GM18498 (cell line): ENCODE measurements around the gene HOMER3.
"Not testable (repeated sequence)": the region's sequence is repeated elsewhere in the genome, so short reads cannot be mapped to it uniquely, and the experiment has no call there.

Source experiments
- ATAC-seq: cut with Tn5 transposase; IDR thresholded peaks from one replicate; pipeline ENCODE4 v1.9.1; 2021; ENCODE audit warnings: mild to moderate bottlenecking, moderate library complexity; ENCODE audit not compliant: unreplicated experiment

Gene HOMER3

DNA sequence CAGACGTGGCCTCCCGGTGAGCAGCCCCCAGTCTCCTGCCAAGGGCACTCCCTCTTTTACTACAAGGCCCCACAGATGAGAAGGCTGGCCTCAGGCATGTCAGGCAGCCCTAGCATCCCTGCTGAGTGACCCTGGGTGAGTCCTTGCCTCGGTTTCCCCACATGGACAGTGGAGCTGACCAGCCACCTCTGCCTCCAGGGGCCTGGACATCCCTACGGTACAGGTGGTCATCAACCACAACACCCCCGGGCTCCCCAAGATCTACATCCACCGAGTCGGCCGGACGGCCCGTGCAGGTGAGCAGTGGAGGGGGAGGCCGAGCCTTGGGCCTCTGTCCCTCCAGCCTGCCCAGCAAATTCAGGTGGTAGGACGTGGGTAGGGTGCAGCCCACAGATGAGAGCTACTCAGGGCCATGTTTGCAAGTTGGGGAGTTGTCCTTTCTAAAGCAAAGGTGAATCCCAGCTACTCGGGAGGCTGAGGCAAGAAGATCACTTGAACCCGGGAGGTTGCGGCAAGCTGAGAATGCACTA is 16.3 kb downstream of the HOMER3 start:
- ATAC-seq: no peak

DNA sequence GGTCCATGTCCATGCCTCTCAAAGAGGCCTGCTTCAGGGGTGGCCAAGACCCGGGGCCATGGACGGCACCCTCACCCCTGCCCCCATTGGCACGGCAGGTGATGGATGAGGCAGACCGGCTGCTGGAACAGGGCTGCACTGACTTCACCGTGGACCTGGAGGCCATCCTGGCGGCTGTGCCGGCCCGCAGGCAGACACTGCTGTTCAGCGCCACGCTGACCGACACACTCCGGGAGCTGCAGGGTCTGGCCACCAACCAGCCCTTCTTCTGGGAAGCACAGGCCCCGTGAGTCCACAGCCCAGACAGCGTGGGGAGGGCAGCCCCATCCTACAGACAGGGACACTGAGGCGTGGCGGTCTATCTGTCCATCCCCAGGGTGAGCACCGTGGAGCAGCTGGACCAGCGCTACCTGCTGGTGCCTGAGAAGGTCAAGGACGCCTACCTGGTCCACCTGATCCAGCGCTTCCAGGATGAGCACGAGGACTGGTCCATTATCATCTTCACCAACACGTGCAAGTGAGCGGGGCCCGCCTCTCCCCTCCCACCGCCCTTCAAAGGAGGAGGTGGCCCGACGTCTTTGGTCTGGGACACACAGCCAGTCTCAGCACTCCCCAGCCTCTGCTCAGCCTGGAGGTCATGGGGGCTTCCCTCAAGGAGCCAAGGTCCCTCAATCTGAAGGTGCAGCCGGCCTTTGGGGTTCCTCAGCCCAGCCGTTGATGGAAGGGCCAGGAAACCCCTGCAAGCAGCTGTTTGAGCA is 18.6 kb downstream of the HOMER3 start:
- no peak for ATAC-seq

DNA sequence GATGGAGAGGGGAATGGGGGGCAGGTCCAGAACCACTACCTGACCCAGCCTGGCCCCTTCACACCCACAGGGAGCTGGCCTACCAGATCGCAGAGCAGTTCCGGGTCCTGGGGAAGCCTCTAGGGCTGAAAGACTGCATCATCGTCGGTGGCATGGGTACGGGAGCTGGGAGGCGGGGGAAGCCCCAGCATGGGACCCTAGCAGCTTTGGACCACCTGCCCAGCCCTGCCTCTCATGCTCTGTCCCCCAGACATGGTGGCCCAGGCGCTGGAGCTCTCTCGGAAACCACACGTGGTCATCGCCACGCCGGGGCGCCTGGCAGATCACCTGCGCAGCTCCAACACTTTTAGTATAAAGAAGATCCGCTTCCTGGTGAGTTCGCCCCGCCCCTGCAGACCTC is 19.4 kb downstream of the HOMER3 start:
- ATAC-seq: no peak

DNA sequence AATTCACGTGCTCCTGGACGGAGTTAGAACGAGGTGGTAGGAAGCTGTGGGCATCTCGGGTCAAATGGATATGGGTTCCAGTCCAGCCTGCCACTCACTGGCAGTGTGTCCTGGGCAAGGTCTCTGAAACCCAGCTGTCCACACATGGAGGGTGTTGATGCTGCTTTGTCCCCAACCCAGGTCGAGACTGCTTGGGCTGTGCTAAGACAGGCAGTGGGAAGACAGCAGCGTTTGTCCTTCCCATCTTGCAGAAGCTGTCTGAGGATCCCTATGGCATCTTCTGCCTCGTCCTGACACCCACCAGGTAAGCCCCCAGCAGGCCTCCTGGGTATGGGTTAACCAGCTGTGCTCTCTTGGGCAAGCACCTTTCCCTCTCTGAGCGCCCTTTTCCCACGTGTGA is 20.6 kb downstream of the HOMER3 start:
- no peak for ATAC-seq

DNA sequence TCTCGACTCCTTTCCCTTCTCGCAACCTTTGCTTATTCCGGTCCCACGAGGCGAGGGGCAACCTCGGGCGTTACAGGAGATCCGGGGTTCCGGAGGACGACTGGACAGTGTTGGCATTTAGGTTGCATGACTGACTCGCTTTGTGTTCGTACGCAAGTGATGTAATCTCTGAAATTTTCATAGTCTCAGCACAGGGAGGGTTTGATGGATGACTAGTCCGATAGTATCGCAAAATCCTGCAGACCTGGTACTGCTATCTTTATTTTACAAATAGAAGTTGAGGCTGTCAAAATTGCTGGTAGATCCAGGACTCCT is 21.2 kb downstream of the HOMER3 start:
- no peak for ATAC-seq

DNA sequence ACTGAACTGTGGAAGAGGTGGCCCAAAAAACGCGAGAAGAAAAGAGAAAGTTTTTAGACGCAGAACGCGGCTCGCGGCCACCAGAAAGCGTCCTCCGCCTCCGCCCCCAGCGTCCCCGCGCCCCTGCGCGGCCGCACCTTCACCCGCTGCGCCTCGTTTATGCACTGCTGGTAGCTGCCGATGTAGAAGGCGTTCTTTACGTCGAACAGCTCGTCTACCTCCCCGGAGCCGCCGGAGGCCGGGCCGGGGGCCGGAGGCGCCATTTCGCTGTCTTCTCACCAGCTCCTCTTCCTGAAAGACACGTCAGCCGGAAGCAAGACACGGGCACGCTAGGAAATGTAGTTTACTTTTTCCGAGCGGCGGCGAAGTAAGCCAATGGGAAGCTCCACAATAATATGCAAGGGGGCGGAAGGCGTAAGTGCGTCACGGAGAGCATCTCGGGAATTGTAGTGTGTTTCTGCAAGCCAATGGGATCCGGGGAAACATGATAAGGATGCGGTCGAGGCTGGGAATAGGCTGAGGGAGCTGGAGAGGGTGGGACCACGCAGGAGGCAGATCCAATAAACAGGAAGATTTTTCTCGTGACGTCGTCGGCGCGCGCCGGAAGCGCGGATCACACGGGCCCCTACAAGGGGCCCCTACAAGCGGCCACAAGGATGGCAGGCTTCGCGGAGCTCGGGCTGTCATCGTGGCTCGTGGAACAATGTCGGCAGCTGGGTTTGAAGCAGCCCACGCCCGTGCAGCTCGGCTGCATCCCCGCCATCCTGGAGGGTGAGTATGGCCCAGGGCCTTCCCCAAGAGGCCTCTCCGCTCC is 21.7 kb downstream of the HOMER3 start, which contains the start of the genes COPE and DDX49:
COPE (minus strand) TSS at position 302 of the 814 bp plus-strand sequence; CDS start at position 263, 39 bp downstream.
DDX49 (plus strand) TSS at position 630 of the 814 bp plus-strand sequence; CDS start at position 657, 27 bp downstream.
- ATAC-seq: peak; percentile 86

DNA sequence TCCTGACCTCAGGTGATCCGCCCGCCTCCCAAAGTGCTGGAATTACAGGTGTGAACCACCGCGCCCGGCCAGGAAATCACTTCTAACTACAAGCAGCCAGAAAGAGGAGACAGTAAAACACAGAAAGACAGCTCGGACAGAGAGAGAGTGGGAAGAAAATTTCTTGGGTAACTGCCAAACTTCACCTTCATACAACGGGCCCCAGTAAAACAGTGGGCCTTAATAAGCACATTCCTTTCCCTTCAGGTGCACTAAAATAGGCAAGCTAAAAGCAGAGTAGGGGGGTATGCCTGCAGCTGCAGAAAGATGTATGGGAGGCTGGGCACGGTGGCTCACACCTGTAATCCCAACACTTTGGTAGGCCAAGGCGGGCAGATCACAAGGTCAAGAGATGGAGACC is 23.4 kb downstream of the HOMER3 start:
- ATAC-seq: not testable (repeated sequence)

DNA sequence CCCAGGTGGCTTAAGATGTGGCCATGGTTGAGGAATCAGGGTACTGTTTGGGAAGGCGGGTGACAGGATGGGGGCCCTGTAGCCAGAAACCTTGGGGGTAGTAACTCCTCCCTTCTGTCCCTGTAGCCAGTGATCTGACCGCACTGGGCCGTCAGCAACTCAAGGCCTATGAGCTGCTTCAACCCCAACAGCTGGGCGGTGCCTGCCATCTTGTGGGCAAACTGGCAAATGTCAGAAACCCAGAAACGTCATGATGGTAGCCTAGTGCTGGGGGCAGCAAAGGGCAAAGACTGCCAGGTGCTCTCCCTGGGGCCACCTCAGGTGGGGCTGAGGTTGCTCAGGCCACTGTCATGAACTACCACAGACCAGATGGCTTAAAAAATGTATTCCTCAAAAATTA is 25.4 kb downstream of the HOMER3 start:
- ATAC-seq: no peak

DNA sequence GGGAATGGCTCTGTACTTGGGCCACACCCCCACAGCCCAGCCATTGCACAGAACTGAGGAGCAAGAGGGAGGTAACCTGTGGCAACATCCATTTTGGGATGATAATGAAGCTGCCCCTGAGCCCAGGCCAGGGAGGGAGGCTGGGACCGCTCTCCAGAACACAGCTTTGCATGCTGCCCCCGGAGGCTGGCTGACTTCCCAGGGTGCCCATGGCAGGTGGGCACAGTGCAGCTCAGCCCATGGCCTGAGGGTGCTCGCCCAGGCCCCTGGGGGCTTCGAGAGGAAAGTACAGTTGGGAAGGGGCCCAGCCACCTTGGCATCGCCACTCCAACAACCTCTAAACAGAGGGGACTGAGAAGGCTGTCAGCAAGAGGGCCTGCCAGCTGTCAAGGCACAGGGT is 27.6 kb downstream of the HOMER3 start:
- no peak for ATAC-seq

DNA sequence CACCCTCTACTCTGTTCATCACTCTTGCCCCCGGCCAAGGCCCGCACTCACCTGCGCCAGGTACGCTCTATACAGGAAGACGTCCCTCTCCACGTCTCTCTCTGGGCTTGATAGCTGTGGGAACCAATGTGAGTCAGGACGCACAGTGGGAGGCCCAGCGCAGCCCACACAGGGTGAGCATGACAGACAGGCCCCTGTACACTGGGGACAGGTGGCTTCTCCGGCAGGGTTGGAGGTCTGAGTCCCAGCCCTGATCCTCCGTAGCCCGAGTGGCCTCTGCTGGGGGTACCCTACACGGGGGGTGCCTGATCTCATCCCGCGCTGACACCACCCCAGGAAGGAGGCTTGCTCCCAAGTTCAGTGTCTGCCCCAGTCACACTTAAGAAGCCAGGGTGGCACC is 28.1 kb downstream of the HOMER3 start:
- no peak for ATAC-seq

DNA sequence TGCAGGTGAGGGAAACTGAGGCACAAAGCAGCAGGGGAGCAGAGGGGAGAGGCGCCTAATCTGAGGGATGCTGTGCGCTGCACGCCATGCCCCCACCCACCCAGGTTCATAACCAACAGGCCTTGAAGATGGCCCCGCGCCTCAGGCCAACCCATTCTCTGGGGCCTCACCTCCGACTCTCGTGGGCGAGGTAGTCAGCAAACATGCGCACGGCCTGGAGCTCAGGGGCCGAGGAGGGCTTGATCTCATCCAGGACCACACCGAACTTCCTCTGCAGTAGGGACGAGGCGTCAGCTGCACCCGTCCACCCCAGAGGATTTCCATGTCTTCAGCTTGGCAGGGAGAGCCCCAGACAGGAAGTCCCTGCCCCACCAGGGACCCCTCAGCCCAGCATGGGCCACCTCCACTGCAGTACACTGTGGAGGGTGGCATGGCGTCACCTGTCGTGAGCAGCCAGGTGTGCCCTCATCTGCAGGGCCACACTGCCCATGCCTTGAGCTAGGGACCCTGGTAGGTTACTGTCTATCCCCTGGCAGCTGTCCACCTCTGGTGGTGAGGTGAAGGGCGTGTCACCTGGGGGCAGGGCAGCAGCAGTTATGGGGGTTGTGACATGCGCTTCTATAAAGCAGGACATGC is 30.1 kb downstream of the HOMER3 start:
- ATAC-seq: no peak

DNA sequence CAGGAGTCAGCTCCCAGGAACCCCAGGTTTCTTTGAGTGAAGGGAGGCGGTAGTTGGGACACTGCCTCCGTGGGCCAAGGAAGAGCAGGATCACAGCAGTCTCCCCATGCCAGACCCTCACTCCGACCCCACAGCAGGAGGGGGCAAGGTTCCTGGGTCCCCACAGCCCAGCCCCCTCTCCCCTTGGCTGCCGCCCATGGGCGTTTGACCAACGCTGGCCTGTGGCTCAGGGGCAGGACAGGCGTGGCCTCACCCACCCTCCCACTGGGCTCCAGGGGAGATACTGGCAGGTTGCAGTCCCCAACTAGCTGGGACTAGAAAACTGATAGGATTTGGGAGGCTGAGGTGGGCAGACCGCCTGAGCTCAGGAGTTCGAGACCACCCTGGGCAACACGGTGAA is 31.0 kb downstream of the HOMER3 start:
- no peak for ATAC-seq

DNA sequence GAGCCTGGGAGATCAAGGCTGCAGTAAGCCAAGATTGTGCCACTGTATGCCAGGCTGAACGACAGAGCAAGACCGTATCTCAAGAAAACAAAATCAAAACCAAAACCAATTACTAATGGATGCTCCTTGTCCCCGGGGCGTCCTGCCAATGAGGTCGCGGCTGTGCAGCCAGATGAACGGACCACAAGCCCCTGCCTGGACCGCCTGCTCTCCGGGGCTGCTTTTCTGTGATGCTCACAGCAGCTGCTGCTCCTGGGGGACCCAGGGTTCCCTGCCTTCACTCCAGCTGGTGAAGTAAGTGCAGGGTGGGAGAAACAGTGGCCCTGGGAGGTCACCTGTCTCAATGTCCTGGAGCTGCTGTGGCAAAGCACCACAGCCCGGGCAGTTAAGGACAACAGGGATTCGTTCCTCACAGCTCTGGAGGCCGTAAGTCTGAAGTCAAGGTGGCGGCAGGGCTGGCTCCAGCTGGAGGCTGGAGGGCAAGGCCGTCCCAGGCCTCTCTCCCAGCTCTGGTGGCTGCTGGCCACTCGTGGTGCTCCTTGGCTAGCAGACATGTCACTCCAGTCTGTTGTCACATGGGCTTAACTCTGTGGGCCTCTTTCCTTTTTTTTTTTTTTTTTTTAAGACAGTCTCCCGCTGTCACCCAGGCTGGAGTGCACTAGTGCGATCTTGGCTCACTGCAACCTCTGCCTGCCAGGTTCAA is 31.9 kb downstream of the HOMER3 start:
- ATAC-seq: no peak

DNA sequence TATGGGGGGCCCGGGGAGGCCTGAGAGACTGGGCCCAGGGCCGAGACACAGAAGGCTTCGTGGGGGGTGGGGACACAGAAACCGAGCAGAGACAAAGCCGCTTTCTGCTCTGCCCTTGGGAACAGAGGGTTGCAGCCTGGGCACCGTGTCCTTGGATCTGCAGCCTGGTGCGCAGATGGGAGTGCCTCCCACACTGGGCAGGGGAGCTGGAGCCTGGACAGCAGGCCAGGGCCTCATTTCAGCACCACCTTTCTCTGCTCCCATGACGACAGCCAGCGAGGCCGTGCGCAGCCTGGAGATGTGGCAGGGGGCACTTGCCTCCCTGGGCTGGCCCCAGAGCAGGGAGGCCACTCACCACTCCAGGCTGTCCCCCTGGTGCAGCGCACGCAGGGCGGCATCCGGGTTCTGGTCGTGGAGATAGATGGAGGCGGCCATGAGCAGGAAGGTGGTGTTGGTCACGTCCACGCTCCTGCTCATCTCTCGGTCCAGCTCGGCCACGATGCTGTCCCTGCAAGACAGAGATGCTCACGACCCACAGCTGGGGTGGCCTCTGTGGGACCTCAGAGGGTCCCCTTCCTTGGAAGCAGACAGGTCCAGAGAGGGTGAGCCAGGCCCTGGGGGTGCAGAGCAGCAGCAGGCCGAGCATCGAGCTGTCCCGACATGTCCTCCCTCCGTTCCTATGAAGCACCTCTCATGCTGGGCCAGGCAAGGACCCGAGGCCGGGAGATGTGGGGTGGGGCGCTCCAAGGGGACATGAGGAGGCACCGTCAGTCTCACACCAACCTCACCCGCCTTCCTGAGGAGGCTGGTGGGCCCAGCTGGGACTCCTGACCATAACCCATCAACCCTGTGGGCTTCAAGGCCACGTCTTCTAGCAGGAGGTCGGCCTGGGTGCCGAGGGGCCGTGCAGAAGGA is 34.2 kb downstream of the HOMER3 start:
- no peak for ATAC-seq

DNA sequence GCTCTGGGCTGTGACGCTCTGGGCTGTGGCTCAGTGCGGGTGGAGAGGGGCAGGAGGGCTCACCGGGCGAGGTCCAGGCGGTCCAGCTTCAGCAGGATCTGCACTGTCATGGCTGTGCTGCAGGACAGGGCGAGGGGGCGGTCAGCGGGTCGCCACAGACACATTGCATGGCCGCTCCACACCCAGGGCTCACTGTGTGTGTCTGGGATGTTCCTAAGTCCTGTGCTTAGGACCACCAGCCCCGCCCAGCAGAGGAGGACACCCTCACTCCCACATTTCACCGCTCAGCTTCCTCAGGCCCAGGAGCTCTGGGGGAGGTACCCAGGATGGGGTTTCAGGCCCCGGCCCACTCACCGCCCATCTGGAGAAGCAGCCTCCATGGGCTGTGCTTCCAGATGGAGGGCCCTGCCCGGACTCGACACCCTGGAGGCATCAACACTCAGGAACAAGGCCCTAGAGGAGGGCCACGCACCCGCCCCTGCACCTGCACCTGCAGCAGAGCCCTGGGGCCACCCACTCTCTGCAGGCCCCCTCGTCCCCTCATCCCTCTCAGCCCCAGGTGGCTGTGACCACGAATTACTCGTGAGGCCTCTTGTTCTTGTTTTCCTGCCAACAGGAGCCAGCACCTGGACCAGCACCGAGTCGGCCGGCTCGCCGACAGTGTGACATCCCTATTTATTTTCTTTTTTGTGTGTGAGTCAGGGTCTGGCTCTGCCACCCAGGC is 35.3 kb downstream of the HOMER3 start:
- ATAC-seq: no peak

DNA sequence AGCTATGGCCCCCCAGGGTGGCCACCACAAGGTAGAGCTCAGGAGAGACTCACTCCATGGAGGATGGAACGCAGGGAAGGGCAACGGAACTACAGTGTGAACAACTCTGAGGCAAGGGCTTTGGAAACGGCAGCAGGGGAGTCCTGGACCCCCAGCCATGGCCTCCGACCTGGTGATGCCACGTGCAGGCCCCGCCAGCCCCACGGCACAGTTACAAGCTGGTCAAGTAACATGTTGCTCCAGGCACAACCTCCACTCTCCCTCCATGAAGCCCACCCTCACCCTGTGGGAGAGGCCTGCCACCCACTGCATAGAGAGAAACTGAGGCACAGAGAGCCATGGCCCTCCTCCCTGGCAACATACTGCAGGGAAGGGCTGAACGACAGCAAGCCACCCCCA is 36.0 kb downstream of the HOMER3 start:
- ATAC-seq: no peak

DNA sequence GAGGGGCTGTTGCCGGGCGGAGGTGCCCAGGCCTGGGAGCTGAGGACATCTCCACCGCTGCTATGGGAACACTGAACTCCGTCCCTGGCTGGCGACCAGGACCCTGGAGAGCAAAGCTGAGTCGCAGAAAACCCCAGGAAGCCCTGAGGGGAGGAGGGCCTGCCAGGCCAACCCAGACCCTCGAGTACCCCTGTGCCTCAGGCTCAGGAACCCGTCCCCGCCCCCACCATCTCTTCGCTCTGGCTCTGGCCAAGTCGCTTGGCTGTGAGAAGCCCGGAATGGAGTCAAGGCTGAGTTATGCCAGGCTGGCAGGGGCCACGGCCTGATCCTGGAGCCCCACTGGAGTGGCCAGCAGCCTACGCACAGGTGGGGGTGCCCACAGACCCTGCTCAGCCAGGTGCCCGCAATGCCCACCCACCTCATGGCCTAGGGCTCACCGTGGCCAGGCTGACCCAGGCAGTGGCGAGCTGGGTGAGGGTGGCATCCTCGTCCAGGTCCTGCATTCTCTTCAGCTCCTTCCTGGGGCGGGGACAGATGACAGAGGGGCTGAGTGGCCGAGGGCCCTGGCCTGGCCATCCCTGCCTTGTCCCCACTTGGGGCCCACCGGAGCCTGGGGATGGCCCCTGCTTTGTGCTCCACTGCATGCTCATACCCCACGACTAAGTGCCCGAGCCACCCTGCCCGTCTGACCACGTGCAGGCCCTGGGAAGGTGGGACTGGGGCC is 36.5 kb downstream of the HOMER3 start:
- ATAC-seq: no peak

DNA sequence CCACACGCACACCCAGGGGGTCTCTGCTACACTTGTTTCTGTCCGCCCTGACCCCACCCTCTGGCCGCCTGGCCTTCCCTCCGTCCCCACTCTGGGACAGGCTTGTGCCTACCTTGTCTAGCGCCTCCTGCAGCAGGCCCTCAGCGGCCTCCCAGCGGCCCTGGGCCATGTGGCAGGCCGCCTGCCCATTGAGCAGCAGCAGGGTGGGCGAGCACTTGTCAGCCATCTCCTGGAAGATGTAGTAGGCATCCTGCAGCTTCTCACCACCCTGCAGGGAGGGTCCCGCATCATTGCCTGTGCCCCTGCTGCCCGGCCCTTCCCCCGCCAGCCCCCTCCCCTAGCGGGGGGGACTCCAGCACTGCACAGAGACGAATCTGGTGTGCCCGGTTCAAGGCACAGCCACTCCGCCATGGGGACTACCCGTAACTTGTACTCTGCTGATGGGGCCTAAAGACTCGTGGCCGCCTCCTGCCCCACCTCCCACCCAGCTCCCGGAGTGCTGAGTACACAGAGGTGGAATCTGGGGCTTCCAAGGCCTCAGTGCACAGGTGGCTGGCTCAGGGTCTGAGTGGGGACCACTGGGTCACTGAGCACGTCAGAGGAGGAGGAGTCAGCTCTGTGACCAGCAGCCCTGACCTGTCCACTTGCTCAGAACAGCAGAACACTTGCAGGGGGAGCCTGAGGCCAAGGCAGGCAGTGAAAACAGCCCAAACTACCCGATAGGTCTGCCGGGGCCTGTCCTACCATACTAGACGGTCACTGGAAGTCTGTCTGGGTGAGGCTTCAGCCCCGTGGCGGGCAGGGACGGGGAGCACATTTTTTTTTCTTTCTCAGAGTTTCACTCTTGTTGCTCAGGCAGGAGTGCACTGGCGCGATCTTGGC is 37.6 kb downstream of the HOMER3 start:
- ATAC-seq: no peak
